ENCODE measurements around the gene NRXN2. TPM values are rescaled to one million over a fixed set of nuclear protein-coding genes. Genes with fewer than 3 reads are reported as not detected.

NRXN2 gene
- polyA plus RNA-seq, 4 donors, result 0.45 to 8.9 (median 2.7) TPM

- Histone ChIP-seq H3K9me3 (ENCODE audit: control insufficient read depth in 2 of 2, insufficient read depth in 1 of 2, low read depth in 1 of 2, low read length in 1 of 2) (no peaks in the 10 kb centered on the region), H3K27me3 (ENCODE audit: control insufficient read depth in 3 of 3, insufficient read depth in 3 of 3, low read length in 3 of 3) (no peaks in the 10 kb centered on the region), H3K4me1 (ENCODE audit: control insufficient read depth in 3 of 3, insufficient read depth in 2 of 3, low read depth in 1 of 3, low read length in 2 of 3) (peaks cover 0 to 2% (median 0%) of the 10 kb centered on the region in 3 donors), H3K4me3 (ENCODE audit: low read depth in 1 of 3, low read length in 3 of 3) (no peak overlapping the region), H3K36me3 (ENCODE audit: control insufficient read depth in 3 of 3, insufficient read depth in 2 of 3, low read depth in 1 of 3, low read length in 3 of 3) (peaks cover 44 to 87% (median 47%) of the 10 kb centered on the region in 3 donors), H3K27ac (ENCODE audit: low read depth in 1 of 3, low read length in 2 of 3) (no peak overlapping the region)
- DNase-seq, result no peak
- 94 to 99% (median 98%) methylated on average over 7 to 11 of the region's 11 CpGs for WGBS, 3 donors
- FAIRE-seq, result no peak
Measured at GRCh38 chr11:64766881-64767280, 43.9 kb upstream of the NRXN2 start.

GRCh38 chr11:64765851-64766665, 43.1 kb upstream of the NRXN2 start:
- no peak overlapping the region for H3K4me3 ChIP-seq (ENCODE audit: low read depth in 1 of 3, low read length in 3 of 3)
- no peak overlapping the region for H3K27ac ChIP-seq (ENCODE audit: low read depth in 1 of 3, low read length in 2 of 3)
- H3K4me1 ChIP-seq (ENCODE audit: control insufficient read depth in 3 of 3, insufficient read depth in 2 of 3, low read depth in 1 of 3, low read length in 2 of 3), result peaks cover 0 to 2% (median 0%) of the 10 kb centered on the region in 3 donors
- 91 to 93% (median 92%) methylated on average over 25 to 42 of the region's 42 CpGs for whole genome bisulfite sequencing, 3 donors
- FAIRE-seq (no peak), DNase-seq (no peak)
- no peaks in the 10 kb centered on the region for H3K9me3 ChIP-seq (ENCODE audit: control insufficient read depth in 2 of 2, insufficient read depth in 1 of 2, low read depth in 1 of 2, low read length in 1 of 2)
- H3K27me3 ChIP-seq (ENCODE audit: control insufficient read depth in 3 of 3, insufficient read depth in 3 of 3, low read length in 3 of 3), result no peaks in the 10 kb centered on the region
- peaks cover 42 to 89% (median 43%) of the 10 kb centered on the region in 3 donors for H3K36me3 ChIP-seq (ENCODE audit: control insufficient read depth in 3 of 3, insufficient read depth in 2 of 3, low read depth in 1 of 3, low read length in 3 of 3)

- 89 to 94% (median 90%) methylated on average over 25 to 30 of the region's 30 CpGs for WGBS, 3 donors
- H3K27me3 ChIP-seq (ENCODE audit: control insufficient read depth in 3 of 3, insufficient read depth in 3 of 3, low read length in 3 of 3), result no peaks in the 10 kb centered on the region
- H3K4me1 ChIP-seq (ENCODE audit: control insufficient read depth in 3 of 3, insufficient read depth in 2 of 3, low read depth in 1 of 3, low read length in 2 of 3), result peaks cover 0 to 2% (median 0%) of the 10 kb centered on the region in 3 donors
- H3K9me3 ChIP-seq (ENCODE audit: control insufficient read depth in 2 of 2, insufficient read depth in 1 of 2, low read depth in 1 of 2, low read length in 1 of 2), result no peaks in the 10 kb centered on the region
- DNase-seq, result no peak
- H3K36me3 ChIP-seq (ENCODE audit: control insufficient read depth in 3 of 3, insufficient read depth in 2 of 3, low read depth in 1 of 3, low read length in 3 of 3), result peaks cover 38 to 88% (median 40%) of the 10 kb centered on the region in 3 donors
- no peak overlapping the region for H3K27ac ChIP-seq (ENCODE audit: low read depth in 1 of 3, low read length in 2 of 3)
- no peak overlapping the region for H3K4me3 ChIP-seq (ENCODE audit: low read depth in 1 of 3, low read length in 3 of 3)
- no peak for FAIRE-seq
Measured at GRCh38 chr11:64765291-64765850, 42.4 kb upstream of the NRXN2 start.

GRCh38 chr11:64764753-64765152, 41.8 kb upstream of the NRXN2 start:
- H3K27me3 ChIP-seq (ENCODE audit: control insufficient read depth in 3 of 3, insufficient read depth in 3 of 3, low read length in 3 of 3), result no peaks in the 10 kb centered on the region
- 83 to 87% (median 83%) methylated on average over 8 of the region's 8 CpGs for WGBS, 3 donors
- DNase-seq (no peak), FAIRE-seq (no peak)
- H3K9me3 ChIP-seq (ENCODE audit: control insufficient read depth in 2 of 2, insufficient read depth in 1 of 2, low read depth in 1 of 2, low read length in 1 of 2), result no peaks in the 10 kb centered on the region
- H3K4me1 ChIP-seq (ENCODE audit: control insufficient read depth in 3 of 3, insufficient read depth in 2 of 3, low read depth in 1 of 3, low read length in 2 of 3), result peaks cover 0 to 3% (median 2%) of the 10 kb centered on the region in 3 donors
- H3K36me3 ChIP-seq (ENCODE audit: control insufficient read depth in 3 of 3, insufficient read depth in 2 of 3, low read depth in 1 of 3, low read length in 3 of 3), result peaks cover 33 to 82% (median 38%) of the 10 kb centered on the region in 3 donors
- peak overlapping the region in 1 of 3 donors; percentile 39 for H3K27ac ChIP-seq (ENCODE audit: low read depth in 1 of 3, low read length in 2 of 3)
- H3K4me3 ChIP-seq (ENCODE audit: low read depth in 1 of 3, low read length in 3 of 3), result no peak overlapping the region

GRCh38 chr11:64764040-64764611, 41.1 kb upstream of the NRXN2 start:
- WGBS, 3 donors, result 59 to 73% (median 66%) methylated on average over 11 of the region's 11 CpGs
- Histone ChIP-seq H3K4me3 (ENCODE audit: low read depth in 1 of 3, low read length in 3 of 3) (no peak overlapping the region), H3K9me3 (ENCODE audit: control insufficient read depth in 2 of 2, insufficient read depth in 1 of 2, low read depth in 1 of 2, low read length in 1 of 2) (no peaks in the 10 kb centered on the region), H3K4me1 (ENCODE audit: control insufficient read depth in 3 of 3, insufficient read depth in 2 of 3, low read depth in 1 of 3, low read length in 2 of 3) (peaks cover 0 to 4% (median 2%) of the 10 kb centered on the region in 3 donors), H3K27ac (ENCODE audit: low read depth in 1 of 3, low read length in 2 of 3) (peak overlapping the region in 1 of 3 donors; percentile 45), H3K27me3 (ENCODE audit: control insufficient read depth in 3 of 3, insufficient read depth in 3 of 3, low read length in 3 of 3) (no peaks in the 10 kb centered on the region), H3K36me3 (ENCODE audit: control insufficient read depth in 3 of 3, insufficient read depth in 2 of 3, low read depth in 1 of 3, low read length in 3 of 3) (peaks cover 26 to 76% (median 36%) of the 10 kb centered on the region in 3 donors)
- FAIRE-seq (no peak), DNase-seq (peak in 1 of 2 donors; percentile 39)

- H3K36me3 ChIP-seq (ENCODE audit: control insufficient read depth in 3 of 3, insufficient read depth in 2 of 3, low read depth in 1 of 3, low read length in 3 of 3), result peaks cover 25 to 71% (median 30%) of the 10 kb centered on the region in 3 donors
- H3K9me3 ChIP-seq (ENCODE audit: control insufficient read depth in 2 of 2, insufficient read depth in 1 of 2, low read depth in 1 of 2, low read length in 1 of 2), result no peaks in the 10 kb centered on the region
- H3K27me3 ChIP-seq (ENCODE audit: control insufficient read depth in 3 of 3, insufficient read depth in 3 of 3, low read length in 3 of 3), result no peaks in the 10 kb centered on the region
- WGBS, 3 donors, result 65 to 78% (median 69%) methylated on average over 6 of the region's 6 CpGs
- FAIRE-seq (no peak), DNase-seq (no peak)
- peaks cover 0 to 4% (median 2%) of the 10 kb centered on the region in 3 donors for H3K4me1 ChIP-seq (ENCODE audit: control insufficient read depth in 3 of 3, insufficient read depth in 2 of 3, low read depth in 1 of 3, low read length in 2 of 3)
- H3K4me3 ChIP-seq (ENCODE audit: low read depth in 1 of 3, low read length in 3 of 3), result no peak overlapping the region
- H3K27ac ChIP-seq (ENCODE audit: low read depth in 1 of 3, low read length in 2 of 3), result peak overlapping the region in 1 of 3 donors; percentile 45
Measured at GRCh38 chr11:64763526-64764039, 40.6 kb upstream of the NRXN2 start.

GRCh38 chr11:64762674-64763525, 39.9 kb upstream of the NRXN2 start:
- H3K36me3 ChIP-seq (ENCODE audit: control insufficient read depth in 3 of 3, insufficient read depth in 2 of 3, low read depth in 1 of 3, low read length in 3 of 3), result peaks cover 21 to 65% (median 26%) of the 10 kb centered on the region in 3 donors
- peaks cover 0 to 4% (median 2%) of the 10 kb centered on the region in 3 donors for H3K4me1 ChIP-seq (ENCODE audit: control insufficient read depth in 3 of 3, insufficient read depth in 2 of 3, low read depth in 1 of 3, low read length in 2 of 3)
- H3K27me3 ChIP-seq (ENCODE audit: control insufficient read depth in 3 of 3, insufficient read depth in 3 of 3, low read length in 3 of 3), result no peaks in the 10 kb centered on the region
- WGBS, 3 donors, result 49 to 57% (median 52%) methylated on average over 13 of the region's 13 CpGs
- H3K27ac ChIP-seq (ENCODE audit: low read depth in 1 of 3, low read length in 2 of 3), result peak overlapping the region in 1 of 3 donors; percentile 17
- H3K4me3 ChIP-seq (ENCODE audit: low read depth in 1 of 3, low read length in 3 of 3), result no peak overlapping the region
- no peaks in the 10 kb centered on the region for H3K9me3 ChIP-seq (ENCODE audit: control insufficient read depth in 2 of 2, insufficient read depth in 1 of 2, low read depth in 1 of 2, low read length in 1 of 2)
- DNase-seq (no peak), FAIRE-seq (no peak)
